T-helper 2 cell treated with Interferon-gamma antibody and Interleukin-4, amounts not matched to agents 100 ng/mL and 5 ng/mL, for 36 hours (primary cell): ENCODE data around the gene UBA52. TPM values are rescaled to one million over a fixed set of nuclear protein-coding genes. Genes with fewer than 3 reads are reported as not detected.

ENCODE experiments used
- intact Hi-C: fragments of 100-400 bp; cut with micrococcal nuclease; formaldehyde crosslinking; loops from one replicate; pipeline ENCODE4 v1.15.1; 2023
- total RNA-seq: library from RNA; stranded (reverse); gene quantifications from 2 replicates; pipeline ENCODE4 v1.2.3, GENCODE V29; 2022

The UBA52 gene
- total RNA-seq, 1 donor from 2014 or later: 1,575 TPM

- intact Hi-C loops: no loop called here
These were observed 34.9 kb downstream of the UBA52 start, which contains the start of gene CRLF1 for GRCh38 chr19:18606281-18607225. TSS of gene CRLF1 (minus strand) at chr19:18606799. CDS start at chr19:18606656, 143 bp downstream.

GRCh38 chr19:18607226-18608101 lies 35.8 kb downstream of the UBA52 start:
- intact Hi-C loops: no loop called here

GRCh38 chr19:18608102-18608804 lies 36.6 kb downstream of the UBA52 start:
- intact Hi-C loops: no loop called here

- intact Hi-C loops: no loop called here
These were observed 37.4 kb downstream of the UBA52 start for GRCh38 chr19:18608805-18609716.

- intact Hi-C loops: loop anchor here (5.0 kb wide), 1 partner anchor 178 kb away; no protein-coding TSS in a partner anchor
These were observed 38.0 kb downstream of the UBA52 start for GRCh38 chr19:18609717-18610051.

- intact Hi-C loops: loop anchor here (5.0 kb wide), 1 partner anchor 177 kb away; no protein-coding TSS in a partner anchor
These were observed 38.5 kb downstream of the UBA52 start for GRCh38 chr19:18610245-18610555.

GRCh38 chr19:18610556-18611326 lies 39.1 kb downstream of the UBA52 start:
- intact Hi-C loops: loop anchor here (5.0 kb wide), 1 partner anchor 177 kb away; no protein-coding TSS in a partner anchor

GRCh38 chr19:18611327-18612050 lies 39.8 kb downstream of the UBA52 start:
- intact Hi-C loops: loop anchor here (5.0 kb wide), 1 partner anchor 176 kb away; no protein-coding TSS in a partner anchor

- intact Hi-C loops: loop anchor here (5.0 kb wide), 1 partner anchor 175 kb away; no protein-coding TSS in a partner anchor
These were observed 40.6 kb downstream of the UBA52 start for GRCh38 chr19:18612051-18612771.

- intact Hi-C loops: loop anchor here (5.0 kb wide), 1 partner anchor 174 kb away; no protein-coding TSS in a partner anchor
These were observed 41.3 kb downstream of the UBA52 start, which contains the start of gene TMEM59L for GRCh38 chr19:18612772-18613588. TSS of gene TMEM59L (plus strand) at chr19:18612870. CDS start at chr19:18612959, 89 bp downstream.

GRCh38 chr19:18613589-18614234 lies 42.1 kb downstream of the UBA52 start:
- intact Hi-C loops: loop anchor here (5.0 kb wide), 1 partner anchor 174 kb away; no protein-coding TSS in a partner anchor

GRCh38 chr19:18616023-18616422 lies 44.4 kb downstream of the UBA52 start:
- intact Hi-C loops: no loop called here

- intact Hi-C loops: no loop called here
These were observed 45.9 kb downstream of the UBA52 start for GRCh38 chr19:18617562-18617961.

GRCh38 chr19:18618236-18618635 lies 46.6 kb downstream of the UBA52 start:
- intact Hi-C loops: no loop called here

- intact Hi-C loops: no loop called here
These were observed 48.7 kb downstream of the UBA52 start for GRCh38 chr19:18620311-18620710.

- intact Hi-C loops: no loop called here
These were observed 49.2 kb downstream of the UBA52 start for GRCh38 chr19:18620902-18621301.
